Esophagus mucosa (tissue), 1 donor: ENCODE results near the gene ARHGDIB. TPM values are rescaled to one million over a fixed set of nuclear protein-coding genes. Genes with fewer than 3 reads are reported as not detected.
A peak's percentile ranks its signal among the peaks of the same experiment; 100 is the strongest.

Experiments used
- ATAC-seq: fragments of 200-7000 bp; cut with Tn5 transposase; one replicate; pipeline ENCODE4 v1.9.1; 2020
- total RNA-seq: library from RNA; stranded (reverse); gene quantifications from one replicate; pipeline ENCODE4 v1.2.4, GENCODE V29; 2023
- donor health status: DM: yes; HTN: yes; CAD: no.

The ARHGDIB gene
- total RNA-seq, 1 donor from 2014 or later = 39.0 TPM

DNA sequence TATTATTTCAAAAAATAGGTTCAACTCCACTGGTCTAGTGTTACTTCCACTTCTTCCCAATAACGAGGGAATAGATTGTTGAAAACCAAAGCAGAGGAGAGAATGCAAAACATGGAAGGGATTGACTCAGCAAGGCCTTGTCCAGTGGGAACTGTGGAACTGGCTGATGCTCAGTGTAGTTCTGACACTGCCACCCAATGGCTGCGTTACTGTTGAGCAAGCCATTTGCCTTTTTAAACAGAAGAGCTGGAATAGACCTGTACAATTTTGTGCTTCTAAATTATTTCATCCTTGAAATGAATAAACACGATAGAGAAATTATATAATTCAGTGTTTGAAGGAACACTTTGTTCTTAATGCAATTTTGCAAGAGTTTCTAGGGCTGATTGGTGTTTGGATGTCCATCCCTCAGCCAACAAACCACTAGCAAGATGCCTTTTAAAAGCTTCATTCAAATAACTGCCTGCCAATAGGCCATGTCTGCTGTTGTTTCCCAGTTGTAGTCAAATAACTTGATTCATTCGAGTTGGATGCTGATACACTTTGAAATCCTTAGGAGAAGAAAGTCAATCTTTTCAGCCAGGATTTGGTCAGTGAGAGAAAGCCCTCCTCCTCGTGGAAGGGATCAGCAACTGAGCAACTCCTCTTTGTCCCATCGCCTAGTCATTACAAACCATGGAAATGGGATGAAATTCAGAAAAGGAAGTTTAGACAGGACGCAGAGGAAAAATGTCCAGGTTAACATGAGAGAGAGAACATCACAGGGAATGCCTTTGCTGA lies 68.5 kb downstream of the ARHGDIB start:
- ATAC-seq = peak; percentile 44

Other genes with a start within 250 kb of the ARHGDIB start
- gene WBP11, start 158.1 kb downstream of the ARHGDIB start, total RNA-seq = 28.5 TPM
- gene C12orf60, start 157.9 kb downstream of the ARHGDIB start, total RNA-seq = 0.76 TPM
- not detected for gene SMCO3, start 147.4 kb downstream of the ARHGDIB start, total RNA-seq
- 0.08 TPM for gene ART4, start 118.1 kb downstream of the ARHGDIB start, total RNA-seq
- gene MGP, start 75.7 kb downstream of the ARHGDIB start, total RNA-seq = 16.7 TPM
- gene ERP27, start 23.1 kb downstream of the ARHGDIB start, total RNA-seq = 4.5 TPM
- gene PDE6H, start 11.4 kb upstream of the ARHGDIB start, total RNA-seq = not detected